BLaER1 (cell line): ENCODE data around the gene CASTOR2.

Source experiments
- H3K27ac ChIP-seq: shearing (Covaris generic); formaldehyde crosslinking; 2 replicates; pipeline ENCODE4 v1.8.1; 2022
- H3K27me3 ChIP-seq: shearing (Covaris generic); formaldehyde crosslinking; 2 replicates; pipeline ENCODE4 v1.8.1; 2022
- H3K36me3 ChIP-seq: shearing (Covaris generic); formaldehyde crosslinking; 2 replicates; pipeline ENCODE4 v1.8.1; 2022
- H3K4me1 ChIP-seq: shearing (Covaris generic); formaldehyde crosslinking; 2 replicates; pipeline ENCODE4 v1.8.1; 2022
- H3K4me2 ChIP-seq: shearing (Covaris generic); formaldehyde crosslinking; 2 replicates; pipeline ENCODE4 v1.8.1; 2022
- H3K4me3 ChIP-seq: shearing (Covaris generic); formaldehyde crosslinking; 2 replicates; pipeline ENCODE4 v1.8.1; 2022
- H3K9ac ChIP-seq: shearing (Covaris generic); formaldehyde crosslinking; 2 replicates; pipeline ENCODE4 v1.8.1; 2022
- H3K9me3 ChIP-seq: shearing (Covaris generic); formaldehyde crosslinking; 2 replicates; pipeline ENCODE4 v1.8.1; 2022
- H4K20me1 ChIP-seq: shearing (Covaris generic); formaldehyde crosslinking; 2 replicates; pipeline ENCODE4 v1.8.1; 2022
- Cebpa-rat ChIP-seq: shearing (Covaris generic); IDR thresholded peaks from 2 replicates; pipeline ENCODE4 v1.8.1; 2022

The CASTOR2 gene

GRCh38 chr7:75010036-75010435, 45.5 kb downstream of the CASTOR2 start:
- Histone ChIP-seq H3K4me2 (no peak overlapping the region), H3K9ac (no peak overlapping the region), H3K36me3 (peaks cover 66% of the 10 kb centered on the region), H3K4me3 (no peak overlapping the region), H3K27ac (0 out of 2 replicates have a peak overlapping the region, but pooled peaks have one; percentile 31), H3K4me1 (no peaks in the 10 kb centered on the region), H4K20me1 (peaks cover 8% of the 10 kb centered on the region; the same call in 1 of the 2 replicates), H3K27me3 (no peaks in the 10 kb centered on the region), H3K9me3 (peaks cover 12% of the 10 kb centered on the region)
- no peak for TF ChIP-seq Cebpa-rat

GRCh38 chr7:75017832-75018231, 53.3 kb downstream of the CASTOR2 start:
- Histone ChIP-seq H3K27me3 (no peaks in the 10 kb centered on the region), H3K4me2 (no peak overlapping the region), H4K20me1 (no peaks in the 10 kb centered on the region), H3K27ac (no peak overlapping the region), H3K36me3 (peaks cover 91% of the 10 kb centered on the region), H3K4me1 (no peaks in the 10 kb centered on the region), H3K9me3 (no peaks in the 10 kb centered on the region), H3K4me3 (no peak overlapping the region), H3K9ac (no peak overlapping the region)
- no peak for TF ChIP-seq Cebpa-rat

- no peaks in the 10 kb centered on the region for H3K27me3 ChIP-seq
- peaks cover 96% of the 10 kb centered on the region for H3K36me3 ChIP-seq
- no peak overlapping the region for H3K4me2 ChIP-seq
- no peak overlapping the region for H3K27ac ChIP-seq
- H3K4me3 ChIP-seq: no peak overlapping the region
- H3K4me1 ChIP-seq: no peaks in the 10 kb centered on the region
- no peak overlapping the region for H3K9ac ChIP-seq
- TF ChIP-seq Cebpa-rat: no peak
- no peaks in the 10 kb centered on the region for H3K9me3 ChIP-seq
- H4K20me1 ChIP-seq: no peaks in the 10 kb centered on the region
Measured at GRCh38 chr7:75018570-75019364, 54.3 kb downstream of the CASTOR2 start.

GRCh38 chr7:75019800-75020199, 55.3 kb downstream of the CASTOR2 start:
- Histone ChIP-seq H3K36me3 (peaks cover 96% of the 10 kb centered on the region), H3K9ac (no peak overlapping the region)

GRCh38 chr7:75024922-75025321, 60.4 kb downstream of the CASTOR2 start:
- H3K9ac ChIP-seq: no peak overlapping the region
- H3K4me3 ChIP-seq: no peak overlapping the region
- peaks cover 4% of the 10 kb centered on the region; the same call in 1 of the 2 replicates for H3K9me3 ChIP-seq
- H3K27me3 ChIP-seq: no peaks in the 10 kb centered on the region
- H3K27ac ChIP-seq: no peak overlapping the region
- no peak for TF ChIP-seq Cebpa-rat
- no peak overlapping the region for H3K4me2 ChIP-seq
- H3K4me1 ChIP-seq: peaks cover 2% of the 10 kb centered on the region; the same call in 1 of the 2 replicates
- H4K20me1 ChIP-seq: no peaks in the 10 kb centered on the region
- H3K36me3 ChIP-seq: peaks cover 92% of the 10 kb centered on the region

More at GRCh38 chr7:75019800-75020199, 55.3 kb downstream of the CASTOR2 start:
- Histone ChIP-seq H3K27ac (no peak overlapping the region), H3K4me3 (no peak overlapping the region), H3K4me2 (no peak overlapping the region), H3K27me3 (no peaks in the 10 kb centered on the region), H3K4me1 (no peaks in the 10 kb centered on the region), H4K20me1 (no peaks in the 10 kb centered on the region), H3K9me3 (no peaks in the 10 kb centered on the region)
- no peak for TF ChIP-seq Cebpa-rat

- H3K9ac ChIP-seq: no peak overlapping the region
- no peak overlapping the region for H3K4me2 ChIP-seq
- TF ChIP-seq Cebpa-rat: no peak
- H3K4me3 ChIP-seq: no peak overlapping the region
- no peaks in the 10 kb centered on the region for H3K27me3 ChIP-seq
- peaks cover 24% of the 10 kb centered on the region for H3K4me1 ChIP-seq
- no peaks in the 10 kb centered on the region for H4K20me1 ChIP-seq
- H3K27ac ChIP-seq: 0 out of 2 replicates have a peak overlapping the region, but pooled peaks have one; percentile 6
- H3K36me3 ChIP-seq: peaks cover 85% of the 10 kb centered on the region
- H3K9me3 ChIP-seq: peaks cover 28% of the 10 kb centered on the region
Measured at GRCh38 chr7:75028299-75028698, 63.8 kb downstream of the CASTOR2 start.

- no peak for TF ChIP-seq Cebpa-rat
- no peaks in the 10 kb centered on the region for H3K27me3 ChIP-seq
- peaks cover 24% of the 10 kb centered on the region for H3K4me1 ChIP-seq
- H3K27ac ChIP-seq: no peak overlapping the region
- H3K4me2 ChIP-seq: no peak overlapping the region
- H4K20me1 ChIP-seq: no peaks in the 10 kb centered on the region
- H3K9me3 ChIP-seq: peaks cover 28% of the 10 kb centered on the region
- no peak overlapping the region for H3K9ac ChIP-seq
- peaks cover 39% of the 10 kb centered on the region for H3K36me3 ChIP-seq
- no peak overlapping the region for H3K4me3 ChIP-seq
Measured at GRCh38 chr7:75033064-75033463, 68.6 kb downstream of the CASTOR2 start.

GRCh38 chr7:75033826-75034225, 69.3 kb downstream of the CASTOR2 start:
- H3K36me3 ChIP-seq: peaks cover 35% of the 10 kb centered on the region
- H3K9ac ChIP-seq: no peak overlapping the region
- no peaks in the 10 kb centered on the region for H4K20me1 ChIP-seq
- no peak overlapping the region for H3K27ac ChIP-seq
- no peak for TF ChIP-seq Cebpa-rat
- peaks cover 28% of the 10 kb centered on the region for H3K4me1 ChIP-seq
- peaks cover 28% of the 10 kb centered on the region for H3K9me3 ChIP-seq
- no peaks in the 10 kb centered on the region for H3K27me3 ChIP-seq
- no peak overlapping the region for H3K4me3 ChIP-seq
- H3K4me2 ChIP-seq: no peak overlapping the region

- Histone ChIP-seq H4K20me1 (no peaks in the 10 kb centered on the region), H3K4me1 (peaks cover 7% of the 10 kb centered on the region; the same call in 1 of the 2 replicates), H3K27ac (no peak overlapping the region), H3K4me2 (no peak overlapping the region), H3K4me3 (no peak overlapping the region), H3K36me3 (peaks cover 39% of the 10 kb centered on the region), H3K9ac (no peak overlapping the region), H3K27me3 (no peaks in the 10 kb centered on the region), H3K9me3 (no peaks in the 10 kb centered on the region)
- TF ChIP-seq Cebpa-rat: no peak
Measured at GRCh38 chr7:75038508-75038907, 74.0 kb downstream of the CASTOR2 start.

- H3K4me2 ChIP-seq: no peak overlapping the region
- no peak overlapping the region for H3K4me3 ChIP-seq
- H4K20me1 ChIP-seq: no peaks in the 10 kb centered on the region
- H3K9ac ChIP-seq: no peak overlapping the region
- H3K9me3 ChIP-seq: no peaks in the 10 kb centered on the region
- H3K27ac ChIP-seq: no peak overlapping the region
- no peak for TF ChIP-seq Cebpa-rat
- H3K27me3 ChIP-seq: no peaks in the 10 kb centered on the region
- H3K36me3 ChIP-seq: peaks cover 45% of the 10 kb centered on the region
- peaks cover 11% of the 10 kb centered on the region; the same call in 1 of the 2 replicates for H3K4me1 ChIP-seq
Measured at GRCh38 chr7:75039166-75039565, 74.7 kb downstream of the CASTOR2 start.
